Germinal center (tissue), 1 donor: ENCODE measurements around the gene MRPS34.
"Not testable (repeated sequence)": the region's sequence is repeated elsewhere in the genome, so short reads cannot be mapped to it uniquely, and the experiment has no call there.

Source experiments
- DNase-seq: peaks from one replicate; pipeline ENCODE4 v3.0.0; 2012; ENCODE audit warnings: mixed read lengths, low spot score

MRPS34 gene

DNA sequence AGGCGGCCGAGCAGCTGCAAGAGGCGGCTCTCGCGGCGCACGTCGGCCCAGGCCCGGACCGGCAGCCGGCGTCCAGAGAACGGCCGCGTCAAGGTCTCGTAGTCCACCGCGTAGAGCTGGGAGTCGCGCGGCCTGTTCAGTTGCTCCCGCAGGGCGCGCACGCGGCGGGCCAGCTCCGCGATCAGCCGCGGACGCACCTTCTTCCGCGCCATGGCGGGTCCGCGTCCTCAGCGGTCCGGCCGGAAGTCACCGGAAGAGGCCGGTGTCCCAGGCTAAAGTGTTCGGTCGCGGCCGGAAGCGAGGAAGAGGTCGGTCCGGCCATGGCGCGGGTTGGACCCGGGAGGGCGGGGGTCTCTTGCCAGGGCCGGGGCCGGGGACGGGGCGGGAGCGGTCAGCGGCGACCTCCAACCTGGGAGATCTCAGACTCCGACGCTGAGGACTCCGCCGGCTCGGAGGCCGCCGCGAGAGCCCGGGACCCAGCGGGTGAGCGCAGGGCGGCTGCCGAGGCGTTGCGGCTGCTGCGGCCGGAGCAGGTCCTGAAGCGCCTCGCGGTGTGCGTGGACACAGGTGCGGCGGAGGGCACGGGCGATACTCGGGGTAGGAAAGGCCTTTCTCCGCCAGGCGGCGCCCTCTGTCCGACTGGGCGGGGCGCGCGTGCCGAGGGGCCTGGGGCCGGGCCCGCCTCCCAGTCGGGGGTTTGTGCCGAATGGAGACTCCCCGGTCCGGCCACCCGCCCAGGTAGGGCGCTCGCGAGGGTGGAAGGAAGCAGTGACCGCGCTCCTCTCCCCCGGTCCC lies at the start of gene MRPS34:
Gene MRPS34, minus strand, starts transcription at position 227 of the 795 bp plus-strand sequence. Its CDS starts 15 bp downstream, at position 212.
- DNase-seq: peak; percentile 80

DNA sequence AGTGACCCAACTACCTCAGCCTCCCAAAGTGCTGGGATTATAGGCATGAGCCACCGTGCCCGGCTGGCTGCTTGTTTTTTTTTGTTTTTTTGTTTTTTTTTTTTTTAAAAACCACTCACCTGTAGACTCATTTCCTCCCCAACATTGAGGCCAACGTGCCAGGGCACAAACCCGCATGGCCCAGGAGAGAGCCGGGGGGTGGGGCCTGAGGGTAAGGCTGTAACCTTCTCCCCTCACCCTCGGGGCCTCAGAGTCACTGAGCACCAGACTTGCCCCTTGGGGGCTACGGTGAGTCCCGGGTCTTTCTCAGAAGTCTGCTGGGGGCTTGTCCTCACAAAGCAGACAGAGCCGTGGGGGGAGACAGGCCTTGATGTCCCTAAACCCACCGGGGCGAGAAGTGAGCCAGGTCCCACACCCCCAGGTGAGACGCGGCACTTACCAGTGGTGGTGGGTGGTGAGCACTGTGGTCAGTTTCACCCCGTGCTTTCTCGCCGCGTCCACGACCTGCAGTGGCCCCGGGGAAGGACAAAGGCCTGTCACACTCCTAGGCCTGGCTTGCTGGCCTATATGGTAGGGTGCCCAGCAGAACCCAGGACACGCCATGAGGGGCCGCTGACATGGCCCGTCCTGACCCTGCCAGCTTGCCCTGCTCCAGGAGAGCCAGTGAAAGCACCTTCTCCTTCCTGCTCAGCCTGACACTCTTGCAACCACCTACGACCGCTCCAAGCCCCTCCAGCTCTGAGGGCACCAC lies 49.1 kb upstream of the MRPS34 start:
- DNase-seq: no peak

DNA sequence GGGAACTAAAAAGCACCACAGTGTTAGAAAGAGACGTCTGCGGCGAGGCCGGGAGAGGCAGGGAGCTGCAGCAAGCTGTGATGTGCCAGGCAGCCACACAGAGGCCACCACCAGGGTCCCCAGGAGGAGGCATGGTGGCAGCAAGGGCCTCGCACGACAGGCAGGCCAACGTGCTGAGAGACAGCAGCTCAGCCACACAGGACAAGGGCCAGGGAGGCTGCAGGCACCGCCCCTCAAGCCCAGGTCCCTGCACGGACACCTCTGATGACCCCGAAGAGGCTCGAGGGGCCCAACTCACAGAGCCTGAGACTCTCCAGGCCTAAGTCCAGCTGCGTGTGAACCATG lies 48.0 kb upstream of the MRPS34 start:
- DNase-seq: no peak

DNA sequence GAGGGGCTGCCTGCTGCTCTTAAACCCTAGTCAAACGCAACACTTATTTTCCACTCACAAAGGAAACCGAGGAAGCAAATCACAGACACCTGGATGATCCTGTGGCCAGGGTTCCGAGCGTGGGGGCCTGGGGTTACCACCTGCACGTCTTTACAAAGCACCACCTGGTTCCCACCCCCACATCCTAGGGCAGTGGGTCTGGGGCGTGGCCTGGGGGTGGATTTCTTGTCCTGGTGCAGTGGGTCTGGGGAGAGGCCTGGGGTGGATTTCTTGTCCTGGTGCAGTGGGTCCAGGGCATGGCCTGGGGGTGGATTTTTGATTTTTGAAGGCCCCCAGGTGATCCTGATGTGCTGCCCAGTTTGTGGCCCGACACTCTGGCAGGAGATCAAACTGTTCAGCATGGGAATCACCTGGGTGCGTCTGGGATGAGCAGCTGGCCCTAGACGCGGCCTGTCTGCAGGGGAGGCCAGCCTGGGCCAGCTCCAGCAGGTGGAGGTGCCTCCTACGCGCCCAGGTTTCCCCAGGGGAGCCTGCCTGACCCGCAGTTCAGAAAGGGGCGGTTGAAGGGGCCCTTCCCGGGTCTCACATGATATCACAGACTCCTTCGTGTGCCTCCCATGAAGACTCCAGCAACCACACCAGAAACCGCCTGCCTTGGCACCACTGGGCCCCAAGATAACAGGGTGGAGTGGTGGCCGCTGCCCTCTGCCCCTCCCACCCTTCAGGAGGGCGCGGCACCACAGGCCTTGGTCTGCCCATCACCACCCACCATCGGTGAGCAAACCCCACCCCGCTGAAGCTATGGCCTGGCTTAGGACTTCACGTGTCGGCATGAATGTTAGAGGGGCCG lies 47.4 kb upstream of the MRPS34 start:
- DNase-seq: no peak

DNA sequence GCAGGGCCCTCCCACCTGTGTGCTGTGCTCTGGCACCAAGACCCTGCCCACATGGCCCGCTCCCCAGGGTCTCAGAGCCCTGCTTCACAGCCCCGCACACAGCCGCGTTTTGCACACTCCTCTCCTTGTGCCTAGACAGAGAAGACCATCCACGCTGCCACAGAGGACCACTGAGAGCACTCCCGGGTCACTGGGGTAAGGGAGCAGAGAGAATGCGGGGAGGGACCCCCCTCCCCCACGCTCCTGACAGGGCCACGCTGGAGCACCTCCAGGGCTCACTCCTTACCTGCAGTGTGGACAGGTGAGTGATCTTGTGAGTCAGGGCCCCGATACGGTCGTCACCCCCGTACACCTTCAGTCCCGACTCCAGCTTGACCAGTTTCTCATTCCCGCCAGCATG lies 46.7 kb upstream of the MRPS34 start:
- DNase-seq: no peak

DNA sequence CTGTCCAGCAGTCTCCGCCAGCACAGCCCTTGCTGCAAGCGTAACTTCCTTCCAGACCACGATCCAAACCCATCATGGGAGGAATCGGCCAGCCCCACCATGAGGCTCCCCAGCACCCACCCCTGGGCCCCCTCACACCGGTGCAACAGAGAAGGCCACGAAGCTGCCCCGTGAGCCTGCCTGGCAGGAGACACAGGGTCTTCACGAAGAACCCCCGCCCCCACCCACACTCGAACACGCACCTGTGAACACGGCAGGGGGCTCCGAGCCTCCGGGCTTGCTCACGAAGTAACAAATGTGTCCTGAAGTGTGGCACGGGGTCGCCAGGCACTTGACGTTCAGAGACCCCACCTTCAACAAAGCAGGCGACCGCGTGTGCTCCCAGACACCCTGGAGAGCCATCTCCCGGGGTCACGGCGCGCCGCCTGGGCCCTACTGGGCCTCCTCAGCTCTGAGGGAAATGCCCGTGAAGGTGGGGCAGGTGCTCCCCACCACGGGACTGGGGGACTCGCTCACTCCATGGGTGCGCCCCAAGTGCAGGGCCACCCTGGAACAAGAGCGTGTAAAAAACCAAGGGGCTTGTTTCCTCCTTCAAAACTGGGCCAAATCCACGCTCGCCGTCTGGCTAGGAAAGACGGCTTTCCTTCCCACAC lies 46.1 kb upstream of the MRPS34 start:
- no peak for DNase-seq

DNA sequence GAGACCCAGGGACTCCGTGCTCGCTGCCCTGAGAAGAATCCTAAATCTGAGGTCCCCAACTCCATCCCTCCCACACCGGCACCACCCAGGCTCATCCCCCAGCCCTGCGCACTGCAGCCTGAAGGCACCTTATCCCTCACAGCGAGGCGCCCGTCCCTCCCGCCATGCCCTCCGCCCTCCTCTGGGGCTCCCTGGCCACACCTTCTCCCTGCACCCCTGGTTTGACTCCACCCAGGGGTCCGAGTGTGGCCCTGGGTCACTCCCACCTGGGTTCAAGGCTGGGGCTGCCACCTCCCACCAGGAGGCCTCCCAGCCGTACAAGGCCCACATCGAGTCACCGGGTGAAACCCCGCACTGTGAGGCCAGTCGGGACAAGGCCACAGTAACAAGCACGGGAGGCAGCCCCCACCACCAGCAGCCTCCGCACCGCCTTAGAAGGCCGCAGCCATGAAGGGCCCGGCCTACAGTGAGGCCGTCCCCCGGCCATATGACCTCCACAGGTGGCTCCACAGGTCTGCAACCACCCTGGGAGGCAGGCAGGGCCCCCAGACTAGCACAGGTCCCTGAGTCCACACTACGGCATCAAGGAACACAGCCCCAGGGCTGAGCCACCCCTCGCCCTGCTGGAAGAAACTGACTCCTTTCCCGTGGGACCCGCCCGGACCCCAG lies 45.4 kb upstream of the MRPS34 start:
- DNase-seq: no peak

DNA sequence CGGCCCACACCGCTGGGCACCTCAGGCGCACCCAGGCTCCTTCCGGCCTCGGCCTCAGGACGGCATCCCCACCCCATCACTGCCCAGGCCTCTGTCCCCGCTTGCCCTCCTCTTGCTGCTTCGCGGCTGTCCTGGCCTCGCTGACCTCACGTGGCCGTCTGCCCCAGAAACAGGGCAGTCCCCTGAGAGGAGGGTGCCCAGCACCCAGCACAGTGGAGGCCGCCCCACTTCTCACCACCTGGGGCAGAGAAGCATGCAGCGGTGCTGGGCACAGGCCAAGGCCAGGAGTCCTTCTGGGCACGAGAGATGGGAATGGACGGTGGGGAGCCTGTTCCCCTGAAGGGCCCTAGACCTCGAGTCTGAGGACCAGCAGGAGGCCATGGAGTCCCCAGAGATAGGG lies 44.8 kb upstream of the MRPS34 start:
- DNase-seq: no peak

DNA sequence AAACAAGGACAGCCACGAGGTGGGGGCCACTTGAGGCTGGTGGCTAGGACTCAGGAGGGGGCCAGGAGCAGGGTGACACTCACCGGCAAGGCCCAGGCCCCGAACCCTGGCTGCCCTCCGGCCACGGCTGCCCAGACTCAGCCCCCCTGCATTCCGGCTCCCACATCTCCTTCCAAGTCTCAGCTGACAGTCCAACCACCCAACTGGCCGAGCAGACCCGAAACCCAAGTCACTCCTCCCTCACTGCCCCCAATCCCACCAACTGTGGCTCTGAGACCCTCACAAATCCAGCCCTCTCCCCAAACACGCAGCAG lies 44.3 kb upstream of the MRPS34 start:
- no peak for DNase-seq

DNA sequence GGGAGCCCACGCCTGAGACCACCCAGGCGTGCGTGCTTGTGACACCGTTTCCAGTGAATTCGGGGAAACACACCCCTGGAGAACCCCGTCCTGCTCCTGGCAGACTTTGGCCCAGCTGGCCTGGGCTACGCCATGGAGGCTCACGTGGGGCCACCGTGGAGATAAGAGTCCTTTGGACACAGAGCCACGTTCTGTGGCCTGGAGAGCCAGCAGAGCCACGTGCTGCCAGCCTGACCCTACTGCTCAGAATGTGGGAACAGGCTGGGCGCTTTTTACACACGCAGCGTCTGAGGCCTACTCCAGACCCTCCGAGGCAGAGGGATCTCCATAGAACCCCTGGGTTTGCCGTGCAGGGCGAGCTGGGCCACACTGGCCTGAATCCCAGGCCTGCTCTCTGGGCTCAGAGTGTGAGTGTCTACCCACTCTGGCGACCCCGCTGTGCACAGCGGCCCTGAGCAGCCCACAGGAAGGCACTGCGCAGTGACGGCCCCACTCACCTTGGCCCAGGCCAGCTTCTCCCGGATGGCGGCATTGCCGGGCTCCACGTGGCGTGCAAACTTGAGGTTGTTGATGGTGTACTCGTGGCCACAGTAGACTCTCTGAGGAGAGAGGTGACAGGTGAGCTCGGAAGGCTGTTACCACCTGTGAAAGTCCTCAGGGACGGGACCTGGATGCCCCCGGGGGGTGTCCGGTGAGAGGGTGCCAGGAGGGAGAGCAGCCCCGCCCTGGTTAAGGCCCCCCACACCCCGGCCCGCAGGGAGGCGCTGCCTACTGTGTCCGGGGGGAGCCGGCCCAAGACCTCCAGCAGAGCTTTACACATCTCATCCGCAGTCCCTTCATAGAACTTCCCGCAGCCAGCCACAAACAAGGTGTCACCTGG lies 43.7 kb upstream of the MRPS34 start:
- DNase-seq: no peak

DNA sequence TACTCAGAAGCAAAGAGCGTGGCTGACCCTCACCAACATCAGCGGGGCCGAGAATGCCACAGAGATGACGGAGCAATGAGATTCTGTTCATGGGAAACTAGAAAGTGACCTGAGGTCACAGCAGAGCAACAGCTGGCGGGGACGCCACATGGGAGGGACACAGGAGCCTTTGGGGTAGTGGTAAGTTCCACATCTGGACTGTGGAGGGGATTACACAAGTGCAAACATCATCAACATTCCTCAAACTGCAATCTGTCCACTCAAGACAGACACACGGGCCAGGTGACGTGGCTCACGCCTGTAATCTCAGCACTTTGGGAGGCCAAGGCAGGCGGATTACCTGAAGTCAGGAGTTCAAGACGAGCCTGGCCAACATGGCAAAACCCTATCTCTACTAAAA lies 42.5 kb upstream of the MRPS34 start:
- DNase-seq: no peak

DNA sequence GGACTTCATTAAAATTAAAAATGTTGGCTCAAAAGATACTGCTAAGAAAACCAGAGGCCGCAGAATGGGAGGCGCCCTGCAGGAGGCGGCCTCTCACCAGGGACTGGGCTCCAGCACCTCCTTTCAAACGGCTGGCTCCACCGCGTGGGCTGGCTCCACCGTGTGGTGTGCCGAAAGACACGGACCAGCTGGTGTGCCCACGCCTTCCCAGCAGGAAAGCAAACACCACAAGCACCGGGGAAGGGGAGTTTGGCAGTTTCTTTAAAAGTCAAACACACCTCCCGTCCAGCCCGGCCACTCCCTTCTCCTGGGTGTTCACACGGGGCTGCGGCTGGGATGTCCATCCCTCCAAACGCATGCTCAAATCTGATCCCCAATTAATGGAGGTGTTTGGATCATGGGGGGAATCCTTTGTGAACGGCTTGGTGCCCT lies 39.8 kb upstream of the MRPS34 start:
- DNase-seq: peak; percentile 22

DNA sequence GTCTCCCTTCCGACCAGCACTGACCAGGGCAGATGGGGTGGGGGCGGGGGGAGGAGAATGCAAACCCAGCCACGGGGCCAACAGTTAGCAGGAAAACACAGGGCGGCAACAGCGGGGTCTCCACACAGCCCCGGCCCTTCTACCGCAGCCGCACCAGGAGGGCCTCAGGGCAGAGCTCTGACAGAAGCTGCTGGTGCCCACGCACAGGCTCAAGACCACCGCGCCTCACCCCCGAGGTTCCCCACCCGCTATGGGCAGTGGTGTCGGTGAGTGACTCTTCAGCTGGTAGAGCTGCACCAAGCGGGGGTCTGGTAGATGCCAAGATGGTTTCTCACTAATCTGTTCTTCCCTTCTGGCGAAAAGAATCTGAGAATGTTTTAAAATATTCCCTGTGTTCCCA lies 37.6 kb upstream of the MRPS34 start:
- no peak for DNase-seq

DNA sequence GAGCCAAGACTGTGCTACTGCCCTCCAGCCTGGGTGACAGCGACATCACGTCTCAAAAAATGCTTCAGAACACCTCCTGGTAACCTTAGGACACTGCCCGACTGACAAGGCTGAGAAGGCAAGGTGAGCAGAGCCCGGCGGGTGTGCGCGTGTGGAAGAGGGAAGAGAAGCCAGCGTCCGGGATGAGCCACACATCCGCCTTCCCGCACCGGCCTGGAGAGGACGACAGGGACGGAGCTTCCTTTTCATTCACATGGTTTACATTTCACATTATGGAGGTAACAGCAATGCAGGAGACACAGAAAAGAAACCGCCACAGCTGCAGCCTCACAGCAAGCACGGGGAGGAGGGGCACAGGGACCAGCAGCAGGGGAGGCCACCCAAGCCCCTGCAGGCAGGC lies 37.2 kb upstream of the MRPS34 start:
- no peak for DNase-seq

DNA sequence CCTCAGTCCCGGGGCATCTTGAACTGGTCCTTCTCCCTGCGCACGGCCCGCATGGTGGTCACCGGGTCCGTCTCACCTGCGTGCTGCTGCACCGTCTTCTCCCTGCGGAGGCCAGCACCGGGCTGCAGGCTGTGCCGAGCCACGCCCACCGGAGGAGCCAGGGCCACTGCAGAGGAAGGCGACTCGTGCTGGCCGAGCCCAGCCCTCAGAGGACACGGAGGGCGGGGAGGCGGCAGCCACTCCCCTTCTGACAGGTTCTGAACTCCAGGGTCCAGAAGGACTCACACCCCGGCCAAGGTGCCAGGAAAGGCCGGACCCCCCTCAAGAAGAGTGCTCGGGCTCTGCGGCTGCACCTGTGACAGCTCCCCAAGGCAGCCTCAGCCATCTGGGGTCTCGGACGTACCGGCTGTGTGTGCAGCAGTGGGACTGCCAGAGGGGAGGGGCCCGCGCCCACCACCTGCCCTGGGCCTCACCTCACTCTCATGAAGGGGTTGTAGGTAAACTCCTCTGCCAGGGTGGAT lies 36.4 kb upstream of the MRPS34 start:
- no peak for DNase-seq

DNA sequence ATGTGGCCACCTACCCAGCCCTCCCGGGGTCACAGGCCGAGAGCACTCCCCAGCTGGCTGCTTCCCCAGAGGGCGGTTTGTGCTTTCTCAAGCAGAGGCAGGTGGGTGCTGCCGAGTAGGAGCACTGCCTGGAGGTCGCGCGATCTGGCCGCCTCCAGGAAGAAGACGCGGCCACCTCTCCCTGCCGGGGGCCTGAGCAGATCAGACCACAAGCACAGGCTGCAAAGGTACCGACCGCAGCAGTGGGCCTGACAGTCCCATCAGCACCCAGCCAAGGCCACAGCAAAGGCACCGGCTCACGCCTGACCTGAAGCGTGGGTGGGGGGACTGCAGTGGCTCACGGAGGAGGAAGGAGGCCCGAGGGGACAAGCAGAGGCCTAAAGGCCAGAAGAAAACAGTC lies 35.8 kb upstream of the MRPS34 start:
- DNase-seq: no peak

DNA sequence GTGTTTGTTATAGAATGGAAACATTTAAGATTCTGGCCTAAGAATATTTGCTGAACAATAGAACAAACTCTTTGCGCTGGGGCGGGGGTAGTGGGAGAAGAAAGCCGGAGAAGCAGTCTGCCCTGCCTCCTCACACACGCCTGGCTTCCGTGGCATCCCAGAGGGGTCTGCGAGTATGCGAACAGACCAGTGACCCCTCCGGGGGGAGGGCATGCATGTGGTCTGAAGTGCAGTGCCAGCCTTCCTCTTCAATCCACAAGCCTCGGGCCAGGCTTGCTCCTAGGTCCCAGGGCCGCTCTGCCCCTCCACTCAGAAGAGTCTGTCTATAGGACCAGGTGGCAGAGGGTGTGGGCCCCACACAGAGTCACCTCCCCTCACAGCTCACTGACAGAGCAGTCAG lies 34.7 kb upstream of the MRPS34 start:
- DNase-seq: no peak

DNA sequence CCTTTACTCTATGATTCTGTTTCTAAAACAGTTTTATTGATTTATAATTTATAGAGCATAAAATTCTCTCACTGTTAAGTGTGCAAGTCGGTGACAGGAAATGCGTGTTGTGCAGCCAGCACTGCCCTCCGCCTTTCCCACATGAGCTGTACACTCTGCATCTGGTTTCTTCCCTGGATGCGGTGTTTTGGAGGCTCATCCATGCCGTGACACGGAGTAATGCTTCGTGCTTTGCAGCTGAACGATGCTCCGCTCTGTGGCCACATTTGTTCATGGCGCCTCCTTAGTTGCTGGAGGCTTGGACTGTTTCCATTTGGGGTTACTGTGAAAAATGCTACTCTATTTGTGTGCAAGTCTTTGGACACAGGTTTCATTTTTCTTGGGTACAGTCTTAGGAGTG lies 27.8 kb upstream of the MRPS34 start:
- no peak for DNase-seq

DNA sequence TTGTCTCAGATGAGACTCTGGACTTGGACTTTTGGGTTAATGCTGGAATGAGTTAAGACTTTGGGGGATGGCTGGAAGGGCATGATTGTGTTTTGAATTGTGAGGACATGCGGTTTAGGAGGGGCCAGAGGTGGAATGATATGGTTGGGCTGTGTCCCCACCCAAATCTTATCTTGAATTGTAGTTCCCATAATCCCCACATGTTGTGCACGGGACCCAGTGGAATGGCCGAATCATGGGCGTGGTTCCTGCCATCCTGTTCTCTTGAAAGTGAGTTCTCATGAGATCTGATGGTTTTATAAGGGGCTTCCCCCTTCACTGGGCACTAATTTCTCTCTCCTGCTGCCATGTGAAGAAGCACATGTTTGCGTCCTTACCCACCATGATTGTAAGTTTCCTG lies 26.3 kb upstream of the MRPS34 start:
- DNase-seq: not testable (repeated sequence)

DNA sequence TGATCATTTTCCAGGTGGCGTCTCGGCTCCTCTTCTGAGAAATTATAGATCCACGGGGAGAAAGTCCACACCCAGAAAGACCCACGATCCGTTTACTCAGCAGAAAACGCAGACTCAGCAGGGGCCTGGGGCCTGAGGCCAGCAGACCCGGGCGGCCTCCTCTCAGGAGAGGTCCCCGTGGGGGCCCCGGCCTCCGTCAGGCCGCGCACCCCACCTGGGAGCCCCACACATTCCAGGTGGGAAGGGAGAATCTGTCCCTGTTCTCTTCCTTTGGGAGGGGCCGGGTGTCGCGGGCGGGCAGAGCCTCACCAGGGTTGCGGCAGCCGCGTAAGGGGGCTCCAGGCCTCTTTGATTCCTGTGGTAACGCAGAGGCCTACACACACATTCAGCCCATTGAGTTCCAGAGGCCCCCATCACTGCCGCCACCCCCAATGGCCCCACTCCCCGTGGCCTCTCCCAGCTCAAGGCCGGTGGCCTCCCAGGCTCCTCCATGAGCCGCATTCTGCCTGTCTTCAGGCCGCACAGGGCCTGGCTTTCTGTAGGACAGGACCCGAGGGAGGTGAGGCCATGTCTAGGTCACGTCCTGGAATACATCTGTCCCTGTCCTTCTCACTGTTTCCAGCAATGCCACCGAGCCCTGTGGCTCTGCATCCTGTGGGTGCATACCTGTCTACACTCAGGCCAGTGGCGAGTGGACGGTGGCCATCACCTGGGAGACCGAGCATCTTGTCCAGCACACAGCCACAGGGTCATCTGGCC lies 22.2 kb upstream of the MRPS34 start:
- DNase-seq: no peak
